ENCODE measurements around the gene CHMP4A.

DNA sequence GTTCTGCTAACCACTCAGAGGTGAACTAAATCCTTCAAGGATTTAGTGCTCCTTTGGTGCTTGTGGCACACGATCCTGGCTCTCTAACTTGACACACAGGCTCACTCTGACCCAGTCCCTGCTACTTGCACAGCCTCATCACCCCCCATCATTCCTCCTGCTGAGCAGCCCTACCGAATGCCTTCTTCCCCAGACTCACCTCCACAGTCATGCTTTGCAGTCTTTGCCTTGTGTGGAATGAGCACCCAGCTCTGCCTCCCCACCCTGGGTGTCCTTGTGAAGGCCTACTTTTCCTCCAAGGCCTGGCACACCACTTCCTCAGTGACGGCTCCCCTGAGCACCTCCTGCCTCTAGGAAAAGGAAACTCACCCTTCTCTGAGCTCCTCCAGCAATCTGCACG lies 37.1 kb upstream of the CHMP4A start:
- TF ChIP-seq, protein P1, sequence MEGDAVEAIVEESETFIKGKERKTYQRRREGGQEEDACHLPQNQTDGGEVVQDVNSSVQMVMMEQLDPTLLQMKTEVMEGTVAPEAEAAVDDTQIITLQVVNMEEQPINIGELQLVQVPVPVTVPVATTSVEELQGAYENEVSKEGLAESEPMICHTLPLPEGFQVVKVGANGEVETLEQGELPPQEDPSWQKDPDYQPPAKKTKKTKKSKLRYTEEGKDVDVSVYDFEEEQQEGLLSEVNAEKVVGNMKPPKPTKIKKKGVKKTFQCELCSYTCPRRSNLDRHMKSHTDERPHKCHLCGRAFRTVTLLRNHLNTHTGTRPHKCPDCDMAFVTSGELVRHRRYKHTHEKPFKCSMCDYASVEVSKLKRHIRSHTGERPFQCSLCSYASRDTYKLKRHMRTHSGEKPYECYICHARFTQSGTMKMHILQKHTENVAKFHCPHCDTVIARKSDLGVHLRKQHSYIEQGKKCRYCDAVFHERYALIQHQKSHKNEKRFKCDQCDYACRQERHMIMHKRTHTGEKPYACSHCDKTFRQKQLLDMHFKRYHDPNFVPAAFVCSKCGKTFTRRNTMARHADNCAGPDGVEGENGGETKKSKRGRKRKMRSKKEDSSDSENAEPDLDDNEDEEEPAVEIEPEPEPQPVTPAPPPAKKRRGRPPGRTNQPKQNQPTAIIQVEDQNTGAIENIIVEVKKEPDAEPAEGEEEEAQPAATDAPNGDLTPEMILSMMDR (optimal IDR thresholded peaks at IDR 0.05 in 1 of 3, IDR thresholded peaks at IDR 0.05 in 1 of 3, conservative IDR thresholded peaks at IDR 0.05 in 1 of 3; ENCODE audit: extremely low read depth in 1 of 3, insufficient read depth in 2 of 3, low read length in 3 of 3): no peak
- no peak for TF ChIP-seq EZH2 (IDR thresholded peaks at IDR 0.05; ENCODE audit: low read length)

Data from keratinocyte (primary cell).